ENCODE results near the gene GTPBP6.

GRCh38 chrX:295136-295535 is 23.5 kb downstream of the GTPBP6 start:
- TF ChIP-seq REST (IDR thresholded peaks at IDR 0.05; ENCODE audit: low read depth) = no peak
- TF ChIP-seq RAD21 (IDR thresholded peaks at IDR 0.05; ENCODE audit: low read depth) = no peak
- no peak for TF ChIP-seq TEAD4 (IDR thresholded peaks at IDR 0.05)
- TF ChIP-seq CEBPB (IDR thresholded peaks at IDR 0.05) = no peak
- no peak for TF ChIP-seq NFIC (IDR thresholded peaks at IDR 0.05)
